Stimulated activated CD4-positive, alpha-beta T cell treated with anti-CD3 and anti-CD28 coated beads, Interleukin-1b, Interleukin-23, amount 100 ng/mL, for 48 hours (primary cell): ENCODE results near the gene SYTL5.

Experiments used
- DNase-seq: peaks from one replicate; pipeline ENCODE4 v3.0.0-alpha.2; 2020

Gene SYTL5

GRCh38 chrX:38028300-38028699, 21.9 kb downstream of the SYTL5 start:
- DNase-seq: no peak

GRCh38 chrX:38036466-38036865, 30.1 kb downstream of the SYTL5 start:
- no peak for DNase-seq

GRCh38 chrX:38038501-38038900, 32.1 kb downstream of the SYTL5 start:
- DNase-seq: no peak

- no peak for DNase-seq
Observed at GRCh38 chrX:38041237-38041636, 34.9 kb downstream of the SYTL5 start.

GRCh38 chrX:38044701-38045100, 38.3 kb downstream of the SYTL5 start:
- no peak for DNase-seq

- DNase-seq: no peak
Observed at GRCh38 chrX:38045538-38046096, 39.3 kb downstream of the SYTL5 start.

- DNase-seq: no peak
Observed at GRCh38 chrX:38048886-38049285, 42.5 kb downstream of the SYTL5 start.

GRCh38 chrX:38050806-38051205, 44.5 kb downstream of the SYTL5 start:
- no peak for DNase-seq

- peak; percentile 1 for DNase-seq
Observed at GRCh38 chrX:38052096-38052495, 45.7 kb downstream of the SYTL5 start.

GRCh38 chrX:38055170-38055847, 49.0 kb downstream of the SYTL5 start:
- no peak for DNase-seq

- DNase-seq: no peak
Observed at GRCh38 chrX:38060331-38060878, 54.1 kb downstream of the SYTL5 start.

- no peak for DNase-seq
Observed at GRCh38 chrX:38061335-38061734, 55.0 kb downstream of the SYTL5 start.

GRCh38 chrX:38066934-38067333, 60.6 kb downstream of the SYTL5 start:
- DNase-seq: no peak

- no peak for DNase-seq
Observed at GRCh38 chrX:38069273-38069672, 62.9 kb downstream of the SYTL5 start.

GRCh38 chrX:38069991-38070390, 63.6 kb downstream of the SYTL5 start:
- DNase-seq: no peak

- no peak for DNase-seq
Observed at GRCh38 chrX:38079463-38079862, 73.1 kb downstream of the SYTL5 start.

GRCh38 chrX:38080808-38081207, 74.5 kb downstream of the SYTL5 start:
- no peak for DNase-seq

- DNase-seq: no peak
Observed at GRCh38 chrX:38081909-38082308, 75.6 kb downstream of the SYTL5 start.

GRCh38 chrX:38082309-38082708, 76.0 kb downstream of the SYTL5 start:
- no peak for DNase-seq

- DNase-seq: no peak
Observed at GRCh38 chrX:38085813-38086212, 79.5 kb downstream of the SYTL5 start.

GRCh38 chrX:38086451-38087215, 80.3 kb downstream of the SYTL5 start:
- no peak for DNase-seq

- DNase-seq: no peak
Observed at GRCh38 chrX:38087594-38087993, 81.2 kb downstream of the SYTL5 start.

GRCh38 chrX:38089173-38089982, 83.0 kb downstream of the SYTL5 start:
- no peak for DNase-seq
